WTC11 (cell line): ENCODE data around the gene ZNF853. TPM values are rescaled to one million over a fixed set of nuclear protein-coding genes. Genes with fewer than 3 reads are reported as not detected.

Experiments
- ATAC-seq: fragments of 200-7000 bp; cut with Tn5 transposase; 2 replicates; pipeline ENCODE4 v1.10.0; 2021; ENCODE audit warnings: mild to moderate bottlenecking, moderate library complexity
- CTCF ChIA-PET: fragments of 300-600 bp; sonication (Branson Sonifier 250); formaldehyde crosslinking; loops from one replicate; lab custom pipeline; 2021; ENCODE audit warnings: antibody characterized with exemption; lab: Charles Lee
- POLR2A ChIA-PET: fragments of 350-600 bp; sonication (Branson Sonifier 250); formaldehyde crosslinking; loops from one replicate; lab custom pipeline; 2021; ENCODE audit warnings: antibody characterized with exemption; lab: Charles Lee
- DNase-seq: peaks from one replicate; pipeline ENCODE4 v3.0.0; 2021; ENCODE audit warnings: low spot score
- H3K27ac Mint-ChIP-seq: 2 replicates; pipeline ENCODE4 v1.8.0; 2021; ENCODE audit warnings: mixed read lengths
- H3K27me3 Mint-ChIP-seq: 2 replicates; pipeline ENCODE4 v1.8.0; 2021; ENCODE audit warnings: low read depth, mild to moderate bottlenecking, moderate library complexity, mixed read lengths
- H3K36me3 Mint-ChIP-seq: 2 replicates; pipeline ENCODE4 v1.8.0; 2021; ENCODE audit warnings: mixed read lengths
- H3K4me1 Mint-ChIP-seq: 2 replicates; pipeline ENCODE4 v1.8.0; 2022; ENCODE audit warnings: mixed read lengths
- H3K4me3 Mint-ChIP-seq: 2 replicates; pipeline ENCODE4 v1.8.0; 2021; ENCODE audit warnings: mild to moderate bottlenecking, moderate library complexity, mixed read lengths
- H3K9me3 Mint-ChIP-seq: 2 replicates; pipeline ENCODE4 v1.8.0; 2021; ENCODE audit warnings: mixed read lengths
- CREM ChIP-seq: sonication (generic); formaldehyde crosslinking; IDR thresholded peaks from 2 replicates; pipeline ENCODE4 v1.8.1; 2022; ENCODE audit warnings: mild to moderate bottlenecking, missing genetic modification reagents, moderate library complexity
- FOXP1 ChIP-seq: sonication (generic); formaldehyde crosslinking; IDR thresholded peaks from 2 replicates; pipeline ENCODE4 v1.8.0; 2022; ENCODE audit warnings: missing genetic modification reagents, mild to moderate bottlenecking, moderate library complexity, borderline replicate concordance
- MYBL2 ChIP-seq: sonication (generic); formaldehyde crosslinking; IDR thresholded peaks from 2 replicates; pipeline ENCODE4 v1.8.1; 2023; ENCODE audit warnings: mild to moderate bottlenecking, moderate library complexity, missing genetic modification reagents
- NR3C1 ChIP-seq: sonication (generic); formaldehyde crosslinking; conservative IDR thresholded peaks from 2 replicates; pipeline ENCODE4 v1.8.1; 2023; ENCODE audit warnings: low read depth, mild to moderate bottlenecking, missing genetic modification reagents
- RELA ChIP-seq: sonication (generic); formaldehyde crosslinking; IDR thresholded peaks from 2 replicates; pipeline ENCODE4 v1.8.1; 2022; ENCODE audit warnings: missing genetic modification reagents, mild to moderate bottlenecking, borderline replicate concordance
- ZNF138 ChIP-seq: sonication (generic); formaldehyde crosslinking; conservative IDR thresholded peaks from 2 replicates; pipeline ENCODE4 v1.8.1; 2022; ENCODE audit warnings: mild to moderate bottlenecking, moderate library complexity, missing genetic modification reagents
- ZNF219 ChIP-seq: sonication (generic); formaldehyde crosslinking; IDR thresholded peaks from 2 replicates; pipeline ENCODE4 v1.8.0; 2023; ENCODE audit warnings: missing genetic modification reagents, mild to moderate bottlenecking, borderline replicate concordance
- ZNF396 ChIP-seq: fragments of 250-450 bp; sonication (Bioruptor Pico); IDR thresholded peaks from 2 replicates; pipeline ENCODE4 v1.8.0; 2021; ENCODE audit warnings: mild to moderate bottlenecking, moderate library complexity, borderline replicate concordance
- ZNF416 ChIP-seq: fragments of 250-450 bp; sonication (Bioruptor Pico); IDR thresholded peaks from 2 replicates; pipeline ENCODE4 v1.9.0; 2021; ENCODE audit warnings: mild to moderate bottlenecking, inconsistent platforms
- ZNF671 ChIP-seq: fragments of 250-450 bp; sonication (Bioruptor Pico); IDR thresholded peaks from 2 replicates; pipeline ENCODE4 v1.8.0; 2021; ENCODE audit warnings: mild to moderate bottlenecking
- total RNA-seq: library from RNA; stranded (reverse); gene quantifications from 3 replicates; pipeline ENCODE4 v1.2.3, GENCODE V29; 2021
- TF ChIP-seq, protein P1 (sequence below): sonication (generic); formaldehyde crosslinking; IDR thresholded peaks from 2 replicates; pipeline ENCODE4 v1.8.1; 2023; ENCODE audit warnings: mild to moderate bottlenecking, missing genetic modification reagents, moderate library complexity
- TF ChIP-seq, protein P2 (sequence below): sonication (generic); formaldehyde crosslinking; IDR thresholded peaks from 2 replicates; pipeline ENCODE4 v1.8.1; 2023; ENCODE audit warnings: mild to moderate bottlenecking, moderate library complexity, missing genetic modification reagents
- TF ChIP-seq, protein P3 (sequence below): fragments of 200-600 bp; IDR thresholded peaks from 2 replicates; pipeline ENCODE4 v1.8.0; 2022; ENCODE audit warnings: antibody characterized with exemption
- TF ChIP-seq, protein P4 (sequence below): fragments of 250-450 bp; sonication (Bioruptor Pico); IDR thresholded peaks from 2 replicates; pipeline ENCODE4 v1.9.0; 2021; ENCODE audit warnings: mild to moderate bottlenecking
- TF ChIP-seq, protein P5 (sequence below): sonication (generic); formaldehyde crosslinking; IDR thresholded peaks from 2 replicates; pipeline ENCODE4 v1.8.1; 2023; ENCODE audit warnings: mild to moderate bottlenecking, missing genetic modification reagents
- TF ChIP-seq, protein P6 (sequence below): sonication (generic); formaldehyde crosslinking; IDR thresholded peaks from 2 replicates; pipeline ENCODE4 v1.8.0; 2023; ENCODE audit warnings: mild to moderate bottlenecking, missing genetic modification reagents

ZNF853 gene
- total RNA-seq, 1 experiment from 2014 or later, result 7.7 TPM

DNA sequence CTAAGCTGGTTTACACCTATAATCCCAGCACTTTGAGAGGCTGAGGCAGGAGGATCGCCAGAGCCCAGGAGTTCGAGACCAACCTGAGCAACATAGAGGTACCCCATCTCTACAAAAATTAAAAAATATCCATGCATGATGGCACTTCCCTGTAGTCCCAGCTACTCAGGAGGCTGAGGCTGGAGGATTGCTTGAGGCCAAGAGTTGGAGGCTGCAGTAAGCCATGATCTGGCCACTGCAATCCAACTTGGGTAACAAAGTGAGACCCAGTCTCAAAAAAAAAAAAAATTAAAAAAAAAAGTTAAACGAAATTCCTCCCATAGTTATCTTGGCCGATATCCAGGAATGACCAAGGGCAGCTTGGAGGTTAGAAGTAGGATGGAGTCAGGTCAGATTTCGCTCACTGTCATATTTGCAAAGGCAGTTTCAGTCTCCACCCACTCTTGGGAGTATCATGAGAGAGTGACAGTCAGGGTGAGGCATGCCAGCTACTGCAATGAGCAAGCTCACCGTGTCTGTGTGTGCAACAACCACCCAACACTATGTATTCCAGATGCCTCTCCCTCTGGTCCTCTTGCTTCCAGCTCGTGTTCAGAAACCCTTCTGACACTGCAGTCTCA lies 44.1 kb upstream of the ZNF853 start:
- no peaks in the 10 kb centered on the region for H3K27me3 Mint-ChIP-seq
- ATAC-seq, result no peak

More for the DNA sequence above, 44.1 kb upstream of the ZNF853 start:
- TF ChIP-seq, protein P1, sequence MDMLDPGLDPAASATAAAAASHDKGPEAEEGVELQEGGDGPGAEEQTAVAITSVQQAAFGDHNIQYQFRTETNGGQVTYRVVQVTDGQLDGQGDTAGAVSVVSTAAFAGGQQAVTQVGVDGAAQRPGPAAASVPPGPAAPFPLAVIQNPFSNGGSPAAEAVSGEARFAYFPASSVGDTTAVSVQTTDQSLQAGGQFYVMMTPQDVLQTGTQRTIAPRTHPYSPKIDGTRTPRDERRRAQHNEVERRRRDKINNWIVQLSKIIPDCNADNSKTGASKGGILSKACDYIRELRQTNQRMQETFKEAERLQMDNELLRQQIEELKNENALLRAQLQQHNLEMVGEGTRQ (CRISPR knock-in tag), result no peak
- TF ChIP-seq RELA (CRISPR knock-in tag) (no peak), FOXP1 (no peak), ZNF219 (no peak), ZNF671 (CRISPR knock-in tag) (no peak), ZNF396 (CRISPR knock-in tag) (no peak), ZNF138 (CRISPR knock-in tag) (no peak), CREM (no peak), MYBL2 (CRISPR knock-in tag) (no peak), NR3C1 (CRISPR knock-in tag) (no peak), ZNF416 (CRISPR knock-in tag) (no peak)
- TF ChIP-seq, protein P2, sequence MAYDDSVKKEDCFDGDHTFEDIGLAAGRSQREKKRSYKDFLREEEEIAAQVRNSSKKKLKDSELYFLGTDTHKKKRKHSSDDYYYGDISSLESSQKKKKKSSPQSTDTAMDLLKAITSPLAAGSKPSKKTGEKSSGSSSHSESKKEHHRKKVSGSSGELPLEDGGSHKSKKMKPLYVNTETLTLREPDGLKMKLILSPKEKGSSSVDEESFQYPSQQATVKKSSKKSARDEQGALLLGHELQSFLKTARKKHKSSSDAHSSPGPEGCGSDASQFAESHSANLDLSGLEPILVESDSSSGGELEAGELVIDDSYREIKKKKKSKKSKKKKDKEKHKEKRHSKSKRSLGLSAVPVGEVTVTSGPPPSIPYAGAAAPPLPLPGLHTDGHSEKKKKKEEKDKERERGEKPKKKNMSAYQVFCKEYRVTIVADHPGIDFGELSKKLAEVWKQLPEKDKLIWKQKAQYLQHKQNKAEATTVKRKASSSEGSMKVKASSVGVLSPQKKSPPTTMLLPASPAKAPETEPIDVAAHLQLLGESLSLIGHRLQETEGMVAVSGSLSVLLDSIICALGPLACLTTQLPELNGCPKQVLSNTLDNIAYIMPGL (CRISPR knock-in tag), result no peak
- TF ChIP-seq, protein P3, sequence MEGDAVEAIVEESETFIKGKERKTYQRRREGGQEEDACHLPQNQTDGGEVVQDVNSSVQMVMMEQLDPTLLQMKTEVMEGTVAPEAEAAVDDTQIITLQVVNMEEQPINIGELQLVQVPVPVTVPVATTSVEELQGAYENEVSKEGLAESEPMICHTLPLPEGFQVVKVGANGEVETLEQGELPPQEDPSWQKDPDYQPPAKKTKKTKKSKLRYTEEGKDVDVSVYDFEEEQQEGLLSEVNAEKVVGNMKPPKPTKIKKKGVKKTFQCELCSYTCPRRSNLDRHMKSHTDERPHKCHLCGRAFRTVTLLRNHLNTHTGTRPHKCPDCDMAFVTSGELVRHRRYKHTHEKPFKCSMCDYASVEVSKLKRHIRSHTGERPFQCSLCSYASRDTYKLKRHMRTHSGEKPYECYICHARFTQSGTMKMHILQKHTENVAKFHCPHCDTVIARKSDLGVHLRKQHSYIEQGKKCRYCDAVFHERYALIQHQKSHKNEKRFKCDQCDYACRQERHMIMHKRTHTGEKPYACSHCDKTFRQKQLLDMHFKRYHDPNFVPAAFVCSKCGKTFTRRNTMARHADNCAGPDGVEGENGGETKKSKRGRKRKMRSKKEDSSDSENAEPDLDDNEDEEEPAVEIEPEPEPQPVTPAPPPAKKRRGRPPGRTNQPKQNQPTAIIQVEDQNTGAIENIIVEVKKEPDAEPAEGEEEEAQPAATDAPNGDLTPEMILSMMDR, result no peak
- TF ChIP-seq, protein P4, sequence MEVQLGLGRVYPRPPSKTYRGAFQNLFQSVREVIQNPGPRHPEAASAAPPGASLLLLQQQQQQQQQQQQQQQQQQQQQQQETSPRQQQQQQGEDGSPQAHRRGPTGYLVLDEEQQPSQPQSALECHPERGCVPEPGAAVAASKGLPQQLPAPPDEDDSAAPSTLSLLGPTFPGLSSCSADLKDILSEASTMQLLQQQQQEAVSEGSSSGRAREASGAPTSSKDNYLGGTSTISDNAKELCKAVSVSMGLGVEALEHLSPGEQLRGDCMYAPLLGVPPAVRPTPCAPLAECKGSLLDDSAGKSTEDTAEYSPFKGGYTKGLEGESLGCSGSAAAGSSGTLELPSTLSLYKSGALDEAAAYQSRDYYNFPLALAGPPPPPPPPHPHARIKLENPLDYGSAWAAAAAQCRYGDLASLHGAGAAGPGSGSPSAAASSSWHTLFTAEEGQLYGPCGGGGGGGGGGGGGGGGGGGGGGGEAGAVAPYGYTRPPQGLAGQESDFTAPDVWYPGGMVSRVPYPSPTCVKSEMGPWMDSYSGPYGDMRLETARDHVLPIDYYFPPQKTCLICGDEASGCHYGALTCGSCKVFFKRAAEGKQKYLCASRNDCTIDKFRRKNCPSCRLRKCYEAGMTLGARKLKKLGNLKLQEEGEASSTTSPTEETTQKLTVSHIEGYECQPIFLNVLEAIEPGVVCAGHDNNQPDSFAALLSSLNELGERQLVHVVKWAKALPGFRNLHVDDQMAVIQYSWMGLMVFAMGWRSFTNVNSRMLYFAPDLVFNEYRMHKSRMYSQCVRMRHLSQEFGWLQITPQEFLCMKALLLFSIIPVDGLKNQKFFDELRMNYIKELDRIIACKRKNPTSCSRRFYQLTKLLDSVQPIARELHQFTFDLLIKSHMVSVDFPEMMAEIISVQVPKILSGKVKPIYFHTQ (CRISPR knock-in tag), result no peak
- TF ChIP-seq, protein P5, sequence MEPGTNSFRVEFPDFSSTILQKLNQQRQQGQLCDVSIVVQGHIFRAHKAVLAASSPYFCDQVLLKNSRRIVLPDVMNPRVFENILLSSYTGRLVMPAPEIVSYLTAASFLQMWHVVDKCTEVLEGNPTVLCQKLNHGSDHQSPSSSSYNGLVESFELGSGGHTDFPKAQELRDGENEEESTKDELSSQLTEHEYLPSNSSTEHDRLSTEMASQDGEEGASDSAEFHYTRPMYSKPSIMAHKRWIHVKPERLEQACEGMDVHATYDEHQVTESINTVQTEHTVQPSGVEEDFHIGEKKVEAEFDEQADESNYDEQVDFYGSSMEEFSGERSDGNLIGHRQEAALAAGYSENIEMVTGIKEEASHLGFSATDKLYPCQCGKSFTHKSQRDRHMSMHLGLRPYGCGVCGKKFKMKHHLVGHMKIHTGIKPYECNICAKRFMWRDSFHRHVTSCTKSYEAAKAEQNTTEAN, result no peak
- TF ChIP-seq, protein P6, sequence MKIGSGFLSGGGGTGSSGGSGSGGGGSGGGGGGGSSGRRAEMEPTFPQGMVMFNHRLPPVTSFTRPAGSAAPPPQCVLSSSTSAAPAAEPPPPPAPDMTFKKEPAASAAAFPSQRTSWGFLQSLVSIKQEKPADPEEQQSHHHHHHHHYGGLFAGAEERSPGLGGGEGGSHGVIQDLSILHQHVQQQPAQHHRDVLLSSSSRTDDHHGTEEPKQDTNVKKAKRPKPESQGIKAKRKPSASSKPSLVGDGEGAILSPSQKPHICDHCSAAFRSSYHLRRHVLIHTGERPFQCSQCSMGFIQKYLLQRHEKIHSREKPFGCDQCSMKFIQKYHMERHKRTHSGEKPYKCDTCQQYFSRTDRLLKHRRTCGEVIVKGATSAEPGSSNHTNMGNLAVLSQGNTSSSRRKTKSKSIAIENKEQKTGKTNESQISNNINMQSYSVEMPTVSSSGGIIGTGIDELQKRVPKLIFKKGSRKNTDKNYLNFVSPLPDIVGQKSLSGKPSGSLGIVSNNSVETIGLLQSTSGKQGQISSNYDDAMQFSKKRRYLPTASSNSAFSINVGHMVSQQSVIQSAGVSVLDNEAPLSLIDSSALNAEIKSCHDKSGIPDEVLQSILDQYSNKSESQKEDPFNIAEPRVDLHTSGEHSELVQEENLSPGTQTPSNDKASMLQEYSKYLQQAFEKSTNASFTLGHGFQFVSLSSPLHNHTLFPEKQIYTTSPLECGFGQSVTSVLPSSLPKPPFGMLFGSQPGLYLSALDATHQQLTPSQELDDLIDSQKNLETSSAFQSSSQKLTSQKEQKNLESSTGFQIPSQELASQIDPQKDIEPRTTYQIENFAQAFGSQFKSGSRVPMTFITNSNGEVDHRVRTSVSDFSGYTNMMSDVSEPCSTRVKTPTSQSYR (CRISPR knock-in tag), result no peak
- POLR2A ChIA-PET, result no interaction called here
- no peaks in the 10 kb centered on the region for H3K36me3 Mint-ChIP-seq
- H3K4me3 Mint-ChIP-seq, result no peak overlapping the region
- H3K4me1 Mint-ChIP-seq, result no peaks in the 10 kb centered on the region
- CTCF ChIA-PET, result interaction anchor here (1.1 to 3.6 kb wide), 2 partner anchors 12 to 55 kb away, joined by 3 to 13 read pairs; no protein-coding TSS in a partner anchor
- no peaks in the 10 kb centered on the region for H3K9me3 Mint-ChIP-seq
- DNase-seq, result no peak
- H3K27ac Mint-ChIP-seq, result no peak overlapping the region
